Transverse colon (tissue), 4 donors: Measurements from ENCODE around the gene RAB17.

Experiments
- EP300 ChIP-seq: sonication (generic); formaldehyde crosslinking; IDR thresholded peaks from one replicate; pipeline ENCODE4 v1.6.1; 2017; ENCODE audit warnings: antibody characterized with exemption, low read depth
- POLR2A ChIP-seq: fragments of 450-650 bp; IDR thresholded peaks from one replicate; pipeline ENCODE4 v1.6.1; 2016; ENCODE audit warnings: antibody characterized with exemption, mild to moderate bottlenecking, moderate library complexity
- POLR2AphosphoS5 ChIP-seq, 3 donors: sonication (generic); formaldehyde crosslinking; IDR thresholded peaks; one replicate each; pipeline ENCODE4 v1.6.1; 2016; ENCODE audit warnings: antibody characterized with exemption in 3 of 3
- TF ChIP-seq, protein P1 (sequence below), 5 experiments: fragments of 200-600 bp in 3 of 5; fragments of 450-650 bp in 2 of 5; sonication (generic) in 3 of 5; IDR thresholded peaks; 1 replicate in 2 of 5; 2 replicates in 3 of 5; pipeline ENCODE4 v1.5.1; 2016 to 2017; ENCODE audit warnings: antibody characterized with exemption in 5 of 5, inconsistent platforms in 3 of 5, mild to moderate bottlenecking in 2 of 5, moderate library complexity in 1 of 5

DNA sequence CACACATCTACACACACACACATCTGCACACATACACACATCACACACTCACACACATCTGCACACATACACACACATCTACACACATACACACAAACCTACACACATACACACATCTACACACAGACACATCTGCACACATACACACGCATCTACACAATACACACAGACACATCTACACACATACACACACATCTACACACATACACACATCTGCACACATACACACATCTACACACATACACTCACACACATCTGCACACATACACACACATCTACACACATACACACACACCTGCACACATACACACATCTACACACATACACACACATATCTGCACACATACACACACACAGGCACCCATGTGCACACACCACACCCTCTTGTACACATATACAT, 24.6 kb downstream of the RAB17 start:
- TF ChIP-seq, protein P1, sequence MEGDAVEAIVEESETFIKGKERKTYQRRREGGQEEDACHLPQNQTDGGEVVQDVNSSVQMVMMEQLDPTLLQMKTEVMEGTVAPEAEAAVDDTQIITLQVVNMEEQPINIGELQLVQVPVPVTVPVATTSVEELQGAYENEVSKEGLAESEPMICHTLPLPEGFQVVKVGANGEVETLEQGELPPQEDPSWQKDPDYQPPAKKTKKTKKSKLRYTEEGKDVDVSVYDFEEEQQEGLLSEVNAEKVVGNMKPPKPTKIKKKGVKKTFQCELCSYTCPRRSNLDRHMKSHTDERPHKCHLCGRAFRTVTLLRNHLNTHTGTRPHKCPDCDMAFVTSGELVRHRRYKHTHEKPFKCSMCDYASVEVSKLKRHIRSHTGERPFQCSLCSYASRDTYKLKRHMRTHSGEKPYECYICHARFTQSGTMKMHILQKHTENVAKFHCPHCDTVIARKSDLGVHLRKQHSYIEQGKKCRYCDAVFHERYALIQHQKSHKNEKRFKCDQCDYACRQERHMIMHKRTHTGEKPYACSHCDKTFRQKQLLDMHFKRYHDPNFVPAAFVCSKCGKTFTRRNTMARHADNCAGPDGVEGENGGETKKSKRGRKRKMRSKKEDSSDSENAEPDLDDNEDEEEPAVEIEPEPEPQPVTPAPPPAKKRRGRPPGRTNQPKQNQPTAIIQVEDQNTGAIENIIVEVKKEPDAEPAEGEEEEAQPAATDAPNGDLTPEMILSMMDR (IDR thresholded peaks at IDR 0.05), result no peak
- TF ChIP-seq POLR2AphosphoS5 (IDR thresholded peaks at IDR 0.05) (no peak), POLR2A (no peak), EP300 (no peak)
